22Rv1 (cell line): ENCODE measurements around the gene DCTN2.

ENCODE experiments used
- H3K27ac ChIP-seq: fragments of 450-650 bp; 2 replicates; pipeline ENCODE4 v1.5.1; 2017
- ZFX ChIP-seq: fragments of 450-650 bp; IDR thresholded peaks from 2 replicates; pipeline ENCODE4 v1.6.1; 2017; ENCODE audit warnings: antibody characterized with exemption, borderline replicate concordance
- TF ChIP-seq, protein P1 (sequence below): fragments of 450-650 bp; IDR thresholded peaks from 2 replicates; pipeline ENCODE4 v1.5.1; 2017; ENCODE audit warnings: mild to moderate bottlenecking

Gene DCTN2

DNA sequence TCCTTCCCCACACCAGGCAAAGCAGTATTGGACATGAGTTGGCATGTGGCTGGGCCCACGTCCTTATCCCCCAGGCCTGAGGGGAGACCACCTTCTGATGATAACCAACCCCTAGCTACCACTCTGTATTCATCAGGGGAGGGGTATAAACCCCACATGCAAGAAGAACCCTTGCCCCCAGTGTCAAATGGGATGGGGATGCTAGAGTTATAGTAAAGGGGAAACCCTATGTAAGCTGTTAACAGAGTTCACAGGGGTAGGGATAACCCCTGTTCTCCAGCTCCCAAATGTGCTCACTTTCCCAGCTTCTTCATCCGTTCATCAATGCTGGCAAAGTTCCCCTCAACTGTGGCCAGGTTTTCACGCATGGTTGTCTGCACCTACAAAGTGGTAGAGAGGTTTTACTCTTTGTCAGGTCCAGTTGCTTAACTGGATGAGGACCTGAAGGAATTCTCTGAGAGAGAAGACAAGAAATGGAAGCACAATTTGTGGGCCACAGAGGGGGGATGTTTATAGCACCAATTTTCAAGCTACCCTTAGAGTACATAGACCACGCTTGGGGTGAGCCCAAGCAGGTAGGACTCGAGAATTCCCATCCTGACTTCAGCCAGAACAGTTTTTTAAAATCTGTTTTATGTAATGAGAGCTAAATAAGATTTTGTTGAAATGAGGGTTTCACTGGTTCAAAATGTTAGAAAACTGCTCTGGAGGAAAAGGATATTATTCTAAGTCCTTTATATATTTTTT, 16.4 kb downstream of the DCTN2 start:
- peak overlapping the region; percentile 46 for H3K27ac ChIP-seq

DNA sequence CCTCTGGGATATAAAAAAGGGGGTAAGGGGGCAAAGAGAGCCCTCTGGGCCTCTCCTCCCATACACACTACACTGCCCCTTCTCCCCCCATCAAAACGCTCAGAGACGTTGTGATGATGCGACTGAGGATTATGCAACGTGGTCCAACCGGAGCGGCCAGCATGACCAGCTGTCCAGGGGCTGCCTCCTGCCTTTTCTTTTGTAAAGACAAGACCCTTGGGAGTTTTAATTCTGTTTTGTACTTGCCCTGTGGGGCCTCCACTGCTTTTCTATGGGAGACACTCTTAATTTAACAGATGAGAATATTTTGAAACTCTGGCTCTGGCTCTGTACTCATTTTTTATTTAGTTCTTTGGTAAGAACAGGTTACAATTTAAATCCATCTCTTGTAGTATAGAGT, 17.2 kb downstream of the DCTN2 start:
- TF ChIP-seq ZFX = no peak
- TF ChIP-seq, protein P1, sequence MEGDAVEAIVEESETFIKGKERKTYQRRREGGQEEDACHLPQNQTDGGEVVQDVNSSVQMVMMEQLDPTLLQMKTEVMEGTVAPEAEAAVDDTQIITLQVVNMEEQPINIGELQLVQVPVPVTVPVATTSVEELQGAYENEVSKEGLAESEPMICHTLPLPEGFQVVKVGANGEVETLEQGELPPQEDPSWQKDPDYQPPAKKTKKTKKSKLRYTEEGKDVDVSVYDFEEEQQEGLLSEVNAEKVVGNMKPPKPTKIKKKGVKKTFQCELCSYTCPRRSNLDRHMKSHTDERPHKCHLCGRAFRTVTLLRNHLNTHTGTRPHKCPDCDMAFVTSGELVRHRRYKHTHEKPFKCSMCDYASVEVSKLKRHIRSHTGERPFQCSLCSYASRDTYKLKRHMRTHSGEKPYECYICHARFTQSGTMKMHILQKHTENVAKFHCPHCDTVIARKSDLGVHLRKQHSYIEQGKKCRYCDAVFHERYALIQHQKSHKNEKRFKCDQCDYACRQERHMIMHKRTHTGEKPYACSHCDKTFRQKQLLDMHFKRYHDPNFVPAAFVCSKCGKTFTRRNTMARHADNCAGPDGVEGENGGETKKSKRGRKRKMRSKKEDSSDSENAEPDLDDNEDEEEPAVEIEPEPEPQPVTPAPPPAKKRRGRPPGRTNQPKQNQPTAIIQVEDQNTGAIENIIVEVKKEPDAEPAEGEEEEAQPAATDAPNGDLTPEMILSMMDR = no peak
- peak overlapping the region; percentile 46 for H3K27ac ChIP-seq

More for the DNA sequence above, 16.4 kb downstream of the DCTN2 start:
- TF ChIP-seq ZFX = no peak
- TF ChIP-seq, protein P1 = no peak

DNA sequence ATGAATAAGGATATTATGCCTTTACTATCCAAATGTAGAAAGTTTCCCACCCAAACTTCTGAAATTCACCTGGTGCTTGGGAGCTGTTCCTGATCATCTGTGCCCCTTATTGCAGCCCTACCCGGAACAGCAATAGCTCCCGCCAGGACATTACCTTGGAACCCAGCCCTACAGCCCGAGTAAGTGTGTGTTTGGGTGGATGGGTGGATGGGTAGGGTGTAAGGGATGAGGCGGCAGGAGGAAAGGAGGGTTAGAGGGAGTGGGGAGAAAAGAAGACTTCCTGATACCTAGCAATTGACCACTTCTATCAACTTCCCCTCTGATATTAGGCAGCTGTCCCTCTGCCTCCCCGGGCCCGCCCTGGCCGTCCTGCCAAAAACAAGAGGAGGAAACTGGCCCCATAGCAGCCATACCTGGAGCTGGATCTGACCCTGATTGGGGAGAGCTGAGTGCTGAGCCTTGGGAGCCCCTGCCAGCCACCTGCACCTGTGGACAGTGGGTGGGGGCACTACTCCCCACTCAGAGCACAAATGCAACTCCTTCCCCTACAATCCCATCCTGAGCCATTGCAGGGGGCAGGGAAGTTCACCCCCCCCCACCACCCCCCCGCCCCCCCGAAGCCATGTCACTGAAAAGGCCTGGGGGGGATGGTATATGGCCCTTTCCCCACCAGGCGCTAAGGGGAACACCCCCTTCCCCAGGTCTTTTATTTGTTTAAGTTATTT, 18.0 kb downstream of the DCTN2 start:
- TF ChIP-seq, protein P1 = no peak
- TF ChIP-seq ZFX = no peak
- H3K27ac ChIP-seq = peak overlapping the region; percentile 46

GRCh38 chr12:57528176-57528575, 18.8 kb downstream of the DCTN2 start:
- H3K27ac ChIP-seq = peak overlapping the region; percentile 46; the same call in 1 of the 2 replicates
- no peak for TF ChIP-seq ZFX
- TF ChIP-seq, protein P1 = no peak

DNA sequence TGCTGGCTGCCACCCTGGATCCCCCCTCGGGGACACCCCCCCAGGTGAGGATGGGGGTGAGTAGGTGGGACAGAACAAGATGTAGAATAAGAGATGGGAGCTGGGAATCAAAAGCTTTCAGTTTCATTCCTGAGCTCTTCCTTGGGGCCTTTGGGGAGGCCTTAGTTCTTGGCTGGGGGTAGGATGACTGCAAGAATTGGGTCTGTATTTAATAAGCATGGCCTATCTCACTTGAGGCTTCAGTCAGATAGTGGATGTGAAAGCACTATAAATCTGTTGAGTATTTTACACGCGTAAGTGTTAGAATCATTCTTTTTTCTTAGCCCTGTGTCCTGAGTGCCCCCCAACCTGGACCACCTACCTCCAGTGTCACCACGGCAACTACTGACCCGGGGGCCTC, 19.8 kb downstream of the DCTN2 start:
- peak overlapping the region; percentile 100 for H3K27ac ChIP-seq
- no peak for TF ChIP-seq ZFX
- TF ChIP-seq, protein P1 = no peak

- H3K27ac ChIP-seq = peak overlapping the region; percentile 100
- TF ChIP-seq, protein P1 = no peak
- no peak for TF ChIP-seq ZFX
These were observed 20.4 kb downstream of the DCTN2 start for GRCh38 chr12:57526477-57527126.
